ENCODE data around the gene PHLDB2. TPM values are rescaled to one million over a fixed set of nuclear protein-coding genes. Genes with fewer than 3 reads are reported as not detected.

PHLDB2 gene
- total and polyA plus RNA-seq, 2 of the 13 experiments (the other 11 are each of a cell fraction or from before 2014, with no cell fraction given), result 8.4 to 23.6 TPM

DNA sequence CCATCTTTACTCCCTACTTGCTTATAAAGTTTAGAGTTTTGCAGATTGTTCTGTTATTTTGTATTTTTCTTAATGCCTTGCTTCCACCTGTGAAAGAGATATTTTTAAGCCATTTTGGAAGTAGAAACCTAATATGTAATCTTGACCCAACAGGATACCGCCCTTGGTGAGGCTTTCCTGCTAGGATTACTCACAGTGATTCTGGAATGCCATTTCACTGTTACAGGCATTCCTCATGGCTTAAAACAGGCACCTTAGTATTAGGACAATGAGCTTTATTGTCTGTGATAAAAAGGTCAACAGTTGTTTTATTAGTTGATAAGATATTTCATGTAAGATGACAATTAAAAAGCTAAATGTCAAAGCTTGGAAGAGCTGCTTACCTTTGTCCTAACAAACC, 58.2 kb downstream of the PHLDB2 start:
- no peak overlapping the region for H3K4me2 ChIP-seq (ENCODE audit: low read depth, low read length)
- no peak for ATAC-seq
- no peaks in the 10 kb centered on the region for H3K4me1 ChIP-seq (ENCODE audit: insufficient read depth, low read length)

More for the DNA sequence above, 58.2 kb downstream of the PHLDB2 start:
- H3K27me3 ChIP-seq (ENCODE audit: control insufficient read depth in 1 of 2, insufficient read depth in 2 of 2, low read length in 2 of 2), result no peaks in the 10 kb centered on the region
- no peak overlapping the region for H2AFZ ChIP-seq (ENCODE audit: low read length)
- no peak overlapping the region for H3K4me3 ChIP-seq (replicated peaks in 1 of 3; ENCODE audit: insufficient read depth in 1 of 3, low read depth in 2 of 3, low read length in 3 of 3)
- no peaks in the 10 kb centered on the region for H3K79me2 ChIP-seq (ENCODE audit: insufficient read depth, low read length)
- H3K9me3 ChIP-seq (ENCODE audit: low read length), result no peaks in the 10 kb centered on the region
- H4K20me1 ChIP-seq (ENCODE audit: insufficient read depth, low read length), result no peaks in the 10 kb centered on the region
- TF ChIP-seq, protein P1, sequence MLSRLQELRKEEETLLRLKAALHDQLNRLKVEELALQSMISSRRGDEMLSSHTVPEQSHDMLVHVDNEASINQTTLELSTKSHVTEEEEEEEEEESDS (CRISPR knock-in tag; IDR thresholded peaks at IDR 0.05; ENCODE audit: borderline replicate concordance), result no peak
- TF ChIP-seq, protein P2, sequence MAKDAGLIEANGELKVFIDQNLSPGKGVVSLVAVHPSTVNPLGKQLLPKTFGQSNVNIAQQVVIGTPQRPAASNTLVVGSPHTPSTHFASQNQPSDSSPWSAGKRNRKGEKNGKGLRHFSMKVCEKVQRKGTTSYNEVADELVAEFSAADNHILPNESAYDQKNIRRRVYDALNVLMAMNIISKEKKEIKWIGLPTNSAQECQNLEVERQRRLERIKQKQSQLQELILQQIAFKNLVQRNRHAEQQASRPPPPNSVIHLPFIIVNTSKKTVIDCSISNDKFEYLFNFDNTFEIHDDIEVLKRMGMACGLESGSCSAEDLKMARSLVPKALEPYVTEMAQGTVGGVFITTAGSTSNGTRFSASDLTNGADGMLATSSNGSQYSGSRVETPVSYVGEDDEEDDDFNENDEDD (CRISPR knock-in tag; IDR thresholded peaks at IDR 0.05; ENCODE audit: borderline replicate concordance), result no peak
- no peak for TF ChIP-seq NFATC3 (CRISPR knock-in tag; IDR thresholded peaks at IDR 0.05)
- no peak for TF ChIP-seq ZNF557 (CRISPR knock-in tag; IDR thresholded peaks at IDR 0.05)
- TF ChIP-seq REL (CRISPR knock-in tag; conservative IDR thresholded peaks at IDR 0.05), result no peak
- TF ChIP-seq FOXC1 (CRISPR knock-in tag; IDR thresholded peaks at IDR 0.05; ENCODE audit: borderline replicate concordance), result no peak
- TF ChIP-seq ZNF607 (CRISPR knock-in tag; IDR thresholded peaks at IDR 0.05; ENCODE audit: borderline replicate concordance), result no peak
- no peak for TF ChIP-seq ZNF644 (CRISPR knock-in tag; IDR thresholded peaks at IDR 0.05; ENCODE audit: low read depth)
- no peak for TF ChIP-seq POLR2G (IDR thresholded peaks at IDR 0.05; ENCODE audit: low read depth, low read length)
- no peak for TF ChIP-seq MIER2 (CRISPR knock-in tag; IDR thresholded peaks at IDR 0.05)
- no peak for TF ChIP-seq HNRNPLL (IDR thresholded peaks at IDR 0.05; ENCODE audit: low read depth, low read length, poor library complexity, severe bottlenecking)
- TF ChIP-seq ZBTB42 (CRISPR knock-in tag; IDR thresholded peaks at IDR 0.05), result no peak
- no peak for TF ChIP-seq GZF1 (CRISPR knock-in tag; IDR thresholded peaks at IDR 0.05)
- TF ChIP-seq ZNF354B (CRISPR knock-in tag; IDR thresholded peaks at IDR 0.05), result no peak
- TF ChIP-seq, protein P3, sequence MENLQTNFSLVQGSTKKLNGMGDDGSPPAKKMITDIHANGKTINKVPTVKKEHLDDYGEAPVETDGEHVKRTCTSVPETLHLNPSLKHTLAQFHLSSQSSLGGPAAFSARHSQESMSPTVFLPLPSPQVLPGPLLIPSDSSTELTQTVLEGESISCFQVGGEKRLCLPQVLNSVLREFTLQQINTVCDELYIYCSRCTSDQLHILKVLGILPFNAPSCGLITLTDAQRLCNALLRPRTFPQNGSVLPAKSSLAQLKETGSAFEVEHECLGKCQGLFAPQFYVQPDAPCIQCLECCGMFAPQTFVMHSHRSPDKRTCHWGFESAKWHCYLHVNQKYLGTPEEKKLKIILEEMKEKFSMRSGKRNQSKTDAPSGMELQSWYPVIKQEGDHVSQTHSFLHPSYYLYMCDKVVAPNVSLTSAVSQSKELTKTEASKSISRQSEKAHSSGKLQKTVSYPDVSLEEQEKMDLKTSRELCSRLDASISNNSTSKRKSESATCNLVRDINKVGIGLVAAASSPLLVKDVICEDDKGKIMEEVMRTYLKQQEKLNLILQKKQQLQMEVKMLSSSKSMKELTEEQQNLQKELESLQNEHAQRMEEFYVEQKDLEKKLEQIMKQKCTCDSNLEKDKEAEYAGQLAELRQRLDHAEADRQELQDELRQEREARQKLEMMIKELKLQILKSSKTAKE (CRISPR knock-in tag; IDR thresholded peaks at IDR 0.05; ENCODE audit: borderline replicate concordance), result no peak
- TF ChIP-seq KDM4B (CRISPR knock-in tag; IDR thresholded peaks at IDR 0.05), result no peak
- no peak for TF ChIP-seq PPARG (CRISPR knock-in tag; conservative IDR thresholded peaks at IDR 0.05)
- TF ChIP-seq NCOR1 (IDR thresholded peaks at IDR 0.05; ENCODE audit: borderline replicate concordance, low read length), result no peak
- POLR2A ChIA-PET, result no interaction called here
- WGBS (ENCODE audit: low lambda C conversion rate), result 100% methylated on average over 1 of the region's 1 CpG
- H3K36me3 ChIP-seq (replicated peaks in 1 of 2; ENCODE audit: control insufficient read depth in 1 of 2, insufficient read depth in 2 of 2, low read length in 2 of 2), result peaks cover 11 to 30% of the 10 kb centered on the region in 2 experiments
- CTCF ChIA-PET (ENCODE audit: low intra/inter-chr PET ratio, low total read pairs), result no interaction called here
- no peak for FAIRE-seq
- no TSS peak for BruUV-seq (replicated peaks)
- no peak overlapping the region for H3K9ac ChIP-seq (ENCODE audit: insufficient read depth, low read depth, low read length)
- DNase-seq (ENCODE audit: low spot score), result no peak
- in situ Hi-C loops (cut with HindIII; ENCODE audit: extremely low pct_ligation_motif_present, low pct_unique_long_range_greater_than_20kb) (no loop called here), intact Hi-C loops (cut with micrococcal nuclease; ENCODE audit: unreplicated experiment) (no loop called here)
- H3K27ac ChIP-seq (ENCODE audit: extremely low read length, insufficient read depth, low read length), result no peak overlapping the region
